D341Med (cell line): ENCODE results near the gene MILR1.
"Not testable (repeated sequence)": the region's sequence is repeated elsewhere in the genome, so short reads cannot be mapped to it uniquely, and the experiment has no call there.

Experiments
- DNase-seq: peaks from one replicate; pipeline ENCODE4 v3.0.0; 2012; ENCODE audit warnings: low spot score

The MILR1 gene

GRCh38 chr17:64448665-64449512 is at the start of gene MILR1:
MILR1 (plus strand) TSS chr17:64449115; CDS start chr17:64449169, 54 bp downstream.
- DNase-seq: no peak

GRCh38 chr17:64399767-64400156 is 49.2 kb upstream of the MILR1 start:
- no peak for DNase-seq

GRCh38 chr17:64400642-64401041 is 48.3 kb upstream of the MILR1 start:
- no peak for DNase-seq

- no peak for DNase-seq
Measured at GRCh38 chr17:64401244-64401860, 47.6 kb upstream of the MILR1 start.

GRCh38 chr17:64401941-64402340 is 47.0 kb upstream of the MILR1 start:
- no peak for DNase-seq

- no peak for DNase-seq
Measured at GRCh38 chr17:64402469-64402868, 46.4 kb upstream of the MILR1 start.

GRCh38 chr17:64403881-64404460 is 44.9 kb upstream of the MILR1 start:
- no peak for DNase-seq

GRCh38 chr17:64406321-64407200 is 42.4 kb upstream of the MILR1 start:
- DNase-seq: no peak

- DNase-seq: no peak
Measured at GRCh38 chr17:64410750-64411490, 38.0 kb upstream of the MILR1 start.

- DNase-seq: peak; percentile 81
Measured at GRCh38 chr17:64411999-64412771, 36.7 kb upstream of the MILR1 start.

GRCh38 chr17:64412944-64413381 is 36.0 kb upstream of the MILR1 start:
- DNase-seq: no peak

- no peak for DNase-seq
Measured at GRCh38 chr17:64413513-64413912, 35.4 kb upstream of the MILR1 start.

GRCh38 chr17:64418506-64419339 is 30.2 kb upstream of the MILR1 start:
- peak; percentile 76 for DNase-seq

- DNase-seq: peak; percentile 73
Measured at GRCh38 chr17:64420143-64420670, 28.7 kb upstream of the MILR1 start.

- not testable (repeated sequence) for DNase-seq
Measured at GRCh38 chr17:64422121-64422520, 26.8 kb upstream of the MILR1 start.

- no peak for DNase-seq
Measured at GRCh38 chr17:64423881-64424280, 25.0 kb upstream of the MILR1 start.

GRCh38 chr17:64424324-64424849 is 24.5 kb upstream of the MILR1 start:
- no peak for DNase-seq

- no peak for DNase-seq
Measured at GRCh38 chr17:64425191-64425590, 23.7 kb upstream of the MILR1 start.

- no peak for DNase-seq
Measured at GRCh38 chr17:64426596-64426995, 22.3 kb upstream of the MILR1 start.
